ENCODE data around the gene GATA3. TPM values are rescaled to one million over a fixed set of nuclear protein-coding genes. Genes with fewer than 3 reads are reported as not detected.

Gene GATA3
- total RNA-seq, 1 donor from 2014 or later = 0.52 TPM

- H3K4me3 ChIP-seq (ENCODE audit: low read length in 3 of 3) = no peak overlapping the region
- no peak overlapping the region for H3K27ac ChIP-seq (ENCODE audit: low read depth, low read length)
- peaks cover 88 to 93% (median 90%) of the 10 kb centered on the region in 3 donors for H3K27me3 ChIP-seq (ENCODE audit: control insufficient read depth in 3 of 3, insufficient read depth in 3 of 3, low read length in 3 of 3)
- peaks cover 14 to 16% (median 14%) of the 10 kb centered on the region in 3 donors for H3K4me1 ChIP-seq (ENCODE audit: control insufficient read depth in 3 of 3, insufficient read depth in 3 of 3, low read length in 3 of 3)
- no peaks in the 10 kb centered on the region for H3K9me3 ChIP-seq (ENCODE audit: control insufficient read depth in 3 of 3, low read length in 3 of 3)
- H3K9ac ChIP-seq (ENCODE audit: low read depth in 1 of 3, low read length in 3 of 3) = no peak overlapping the region
- H3K36me3 ChIP-seq (ENCODE audit: control insufficient read depth in 3 of 3, insufficient read depth in 3 of 3, low read length in 3 of 3) = no peaks in the 10 kb centered on the region
Observed at GRCh38 chr10:8037199-8037801, 17.2 kb upstream of the GATA3 start.

- H3K36me3 ChIP-seq (ENCODE audit: control insufficient read depth in 3 of 3, insufficient read depth in 3 of 3, low read length in 3 of 3) = no peaks in the 10 kb centered on the region
- no peaks in the 10 kb centered on the region for H3K9me3 ChIP-seq (ENCODE audit: control insufficient read depth in 3 of 3, low read length in 3 of 3)
- peaks cover 14 to 16% (median 14%) of the 10 kb centered on the region in 3 donors for H3K4me1 ChIP-seq (ENCODE audit: control insufficient read depth in 3 of 3, insufficient read depth in 3 of 3, low read length in 3 of 3)
- peaks cover 91 to 94% (median 91%) of the 10 kb centered on the region in 3 donors for H3K27me3 ChIP-seq (ENCODE audit: control insufficient read depth in 3 of 3, insufficient read depth in 3 of 3, low read length in 3 of 3)
- no peak overlapping the region for H3K4me3 ChIP-seq (ENCODE audit: low read length in 3 of 3)
- H3K27ac ChIP-seq (ENCODE audit: low read depth, low read length) = no peak overlapping the region
- H3K9ac ChIP-seq (ENCODE audit: low read depth in 1 of 3, low read length in 3 of 3) = no peak overlapping the region
Observed at GRCh38 chr10:8037941-8038894, 16.3 kb upstream of the GATA3 start.

GRCh38 chr10:8039321-8039881 lies 15.1 kb upstream of the GATA3 start:
- H3K9me3 ChIP-seq (ENCODE audit: control insufficient read depth in 3 of 3, low read length in 3 of 3) = no peaks in the 10 kb centered on the region
- no peak overlapping the region for H3K9ac ChIP-seq (ENCODE audit: low read depth in 1 of 3, low read length in 3 of 3)
- no peak overlapping the region for H3K4me3 ChIP-seq (ENCODE audit: low read length in 3 of 3)
- H3K27ac ChIP-seq (ENCODE audit: low read depth, low read length) = no peak overlapping the region
- H3K4me1 ChIP-seq (ENCODE audit: control insufficient read depth in 3 of 3, insufficient read depth in 3 of 3, low read length in 3 of 3) = peaks cover 5 to 11% (median 10%) of the 10 kb centered on the region in 3 donors
- H3K36me3 ChIP-seq (ENCODE audit: control insufficient read depth in 3 of 3, insufficient read depth in 3 of 3, low read length in 3 of 3) = no peaks in the 10 kb centered on the region
- H3K27me3 ChIP-seq (ENCODE audit: control insufficient read depth in 3 of 3, insufficient read depth in 3 of 3, low read length in 3 of 3) = peaks cover 91 to 94% (median 91%) of the 10 kb centered on the region in 3 donors

- no peak overlapping the region for H3K9ac ChIP-seq (ENCODE audit: low read depth in 1 of 3, low read length in 3 of 3)
- H3K36me3 ChIP-seq (ENCODE audit: control insufficient read depth in 3 of 3, insufficient read depth in 3 of 3, low read length in 3 of 3) = no peaks in the 10 kb centered on the region
- no peaks in the 10 kb centered on the region for H3K9me3 ChIP-seq (ENCODE audit: control insufficient read depth in 3 of 3, low read length in 3 of 3)
- H3K4me3 ChIP-seq (ENCODE audit: low read length in 3 of 3) = no peak overlapping the region
- H3K27ac ChIP-seq (ENCODE audit: low read depth, low read length) = no peak overlapping the region
- peaks cover 94 to 95% (median 95%) of the 10 kb centered on the region in 3 donors for H3K27me3 ChIP-seq (ENCODE audit: control insufficient read depth in 3 of 3, insufficient read depth in 3 of 3, low read length in 3 of 3)
- H3K4me1 ChIP-seq (ENCODE audit: control insufficient read depth in 3 of 3, insufficient read depth in 3 of 3, low read length in 3 of 3) = peaks cover 14 to 18% (median 16%) of the 10 kb centered on the region in 3 donors
Observed at GRCh38 chr10:8040651-8041050, 13.8 kb upstream of the GATA3 start.

GRCh38 chr10:8041284-8041991 lies 13.1 kb upstream of the GATA3 start:
- H3K27me3 ChIP-seq (ENCODE audit: control insufficient read depth in 3 of 3, insufficient read depth in 3 of 3, low read length in 3 of 3) = peaks cover 95 to 96% (median 96%) of the 10 kb centered on the region in 3 donors
- H3K4me1 ChIP-seq (ENCODE audit: control insufficient read depth in 3 of 3, insufficient read depth in 3 of 3, low read length in 3 of 3) = peaks cover 14 to 20% (median 16%) of the 10 kb centered on the region in 3 donors

GRCh38 chr10:8041992-8042720 lies 12.3 kb upstream of the GATA3 start:
- Histone ChIP-seq H3K27ac (ENCODE audit: low read depth, low read length) (no peak overlapping the region), H3K4me3 (ENCODE audit: low read length in 3 of 3) (no peak overlapping the region), H3K9ac (ENCODE audit: low read depth in 1 of 3, low read length in 3 of 3) (no peak overlapping the region), H3K27me3 (ENCODE audit: control insufficient read depth in 3 of 3, insufficient read depth in 3 of 3, low read length in 3 of 3) (peaks cover 95 to 96% (median 96%) of the 10 kb centered on the region in 3 donors), H3K4me1 (ENCODE audit: control insufficient read depth in 3 of 3, insufficient read depth in 3 of 3, low read length in 3 of 3) (peaks cover 14 to 20% (median 15%) of the 10 kb centered on the region in 3 donors), H3K36me3 (ENCODE audit: control insufficient read depth in 3 of 3, insufficient read depth in 3 of 3, low read length in 3 of 3) (no peaks in the 10 kb centered on the region), H3K9me3 (ENCODE audit: control insufficient read depth in 3 of 3, low read length in 3 of 3) (no peaks in the 10 kb centered on the region)

More at GRCh38 chr10:8041284-8041991, 13.1 kb upstream of the GATA3 start:
- Histone ChIP-seq H3K36me3 (ENCODE audit: control insufficient read depth in 3 of 3, insufficient read depth in 3 of 3, low read length in 3 of 3) (no peaks in the 10 kb centered on the region), H3K27ac (ENCODE audit: low read depth, low read length) (no peak overlapping the region), H3K4me3 (ENCODE audit: low read length in 3 of 3) (no peak overlapping the region), H3K9me3 (ENCODE audit: control insufficient read depth in 3 of 3, low read length in 3 of 3) (no peaks in the 10 kb centered on the region), H3K9ac (ENCODE audit: low read depth in 1 of 3, low read length in 3 of 3) (no peak overlapping the region)

- H3K4me3 ChIP-seq (ENCODE audit: low read length in 3 of 3) = no peak overlapping the region
- H3K27me3 ChIP-seq (ENCODE audit: control insufficient read depth in 3 of 3, insufficient read depth in 3 of 3, low read length in 3 of 3) = peaks cover 96 to 99% (median 97%) of the 10 kb centered on the region in 3 donors
- H3K27ac ChIP-seq (ENCODE audit: low read depth, low read length) = no peak overlapping the region
- H3K9me3 ChIP-seq (ENCODE audit: control insufficient read depth in 3 of 3, low read length in 3 of 3) = no peaks in the 10 kb centered on the region
- no peaks in the 10 kb centered on the region for H3K36me3 ChIP-seq (ENCODE audit: control insufficient read depth in 3 of 3, insufficient read depth in 3 of 3, low read length in 3 of 3)
- H3K9ac ChIP-seq (ENCODE audit: low read depth in 1 of 3, low read length in 3 of 3) = no peak overlapping the region
- peaks cover 11 to 20% (median 14%) of the 10 kb centered on the region in 3 donors for H3K4me1 ChIP-seq (ENCODE audit: control insufficient read depth in 3 of 3, insufficient read depth in 3 of 3, low read length in 3 of 3)
Observed at GRCh38 chr10:8042721-8043568, 11.5 kb upstream of the GATA3 start.

- H3K27ac ChIP-seq (ENCODE audit: low read depth, low read length) = no peak overlapping the region
- no peaks in the 10 kb centered on the region for H3K36me3 ChIP-seq (ENCODE audit: control insufficient read depth in 3 of 3, insufficient read depth in 3 of 3, low read length in 3 of 3)
- peaks cover 96 to 98% (median 97%) of the 10 kb centered on the region in 3 donors for H3K27me3 ChIP-seq (ENCODE audit: control insufficient read depth in 3 of 3, insufficient read depth in 3 of 3, low read length in 3 of 3)
- peaks cover 11 to 20% (median 14%) of the 10 kb centered on the region in 3 donors for H3K4me1 ChIP-seq (ENCODE audit: control insufficient read depth in 3 of 3, insufficient read depth in 3 of 3, low read length in 3 of 3)
- no peak overlapping the region for H3K4me3 ChIP-seq (ENCODE audit: low read length in 3 of 3)
- H3K9ac ChIP-seq (ENCODE audit: low read depth in 1 of 3, low read length in 3 of 3) = no peak overlapping the region
- no peaks in the 10 kb centered on the region for H3K9me3 ChIP-seq (ENCODE audit: control insufficient read depth in 3 of 3, low read length in 3 of 3)
Observed at GRCh38 chr10:8043569-8044306, 10.8 kb upstream of the GATA3 start.
